Limb (tissue), 2 donors: ENCODE results near the gene MXRA7.
"Not testable (repeated sequence)": the region's sequence is repeated elsewhere in the genome, so short reads cannot be mapped to it uniquely, and the experiment has no call there.

Experiments used
- DNase-seq, 2 donors: peaks; one replicate each; pipeline ENCODE4 v3.0.0-alpha.2; 2016; ENCODE audit errors: extremely low spot score in 2 of 2

Gene MXRA7, protein sequence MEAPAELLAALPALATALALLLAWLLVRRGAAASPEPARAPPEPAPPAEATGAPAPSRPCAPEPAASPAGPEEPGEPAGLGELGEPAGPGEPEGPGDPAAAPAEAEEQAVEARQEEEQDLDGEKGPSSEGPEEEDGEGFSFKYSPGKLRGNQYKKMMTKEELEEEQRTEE

DNA sequence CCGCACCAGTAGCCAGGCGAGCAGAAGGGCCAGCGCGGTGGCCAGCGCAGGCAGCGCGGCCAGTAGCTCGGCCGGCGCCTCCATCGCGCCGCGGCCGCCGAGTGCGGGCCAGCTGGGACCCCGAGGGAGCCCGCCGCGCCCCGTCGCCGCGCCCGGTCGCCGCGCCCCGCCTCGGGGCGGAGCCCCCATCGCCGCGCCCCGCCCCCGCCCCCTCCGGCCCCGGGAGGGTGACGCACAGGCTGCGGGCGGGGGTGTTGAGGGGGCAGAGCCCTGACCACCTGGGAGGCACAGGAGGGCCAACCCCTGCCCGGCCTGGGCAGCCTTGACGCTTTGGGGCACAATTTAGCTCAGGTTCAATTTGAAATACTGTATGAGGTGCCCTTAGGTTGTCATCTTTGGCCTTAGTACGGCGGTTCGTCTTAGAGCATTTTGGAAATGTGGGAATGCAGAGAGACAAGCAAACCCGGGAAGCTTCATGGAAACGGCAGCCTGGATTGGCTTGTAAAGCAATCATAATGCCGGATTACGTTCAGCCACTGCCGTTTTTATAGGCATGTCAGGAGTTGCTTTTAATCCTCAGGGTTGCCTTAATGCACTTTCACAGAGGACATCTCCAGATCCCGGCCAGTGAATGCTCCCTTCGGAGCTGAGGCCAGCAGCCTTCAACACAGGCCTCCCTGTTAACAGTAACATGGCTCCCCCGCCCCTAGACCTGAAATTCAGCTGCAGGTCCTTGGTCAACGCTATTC is at the start of gene MXRA7:
TSS of gene MXRA7 (minus strand) at position 103 of the 749 bp plus-strand sequence. CDS start at position 84, 19 bp downstream.
- peak in 1 of 2 donors; percentile 88 for DNase-seq

DNA sequence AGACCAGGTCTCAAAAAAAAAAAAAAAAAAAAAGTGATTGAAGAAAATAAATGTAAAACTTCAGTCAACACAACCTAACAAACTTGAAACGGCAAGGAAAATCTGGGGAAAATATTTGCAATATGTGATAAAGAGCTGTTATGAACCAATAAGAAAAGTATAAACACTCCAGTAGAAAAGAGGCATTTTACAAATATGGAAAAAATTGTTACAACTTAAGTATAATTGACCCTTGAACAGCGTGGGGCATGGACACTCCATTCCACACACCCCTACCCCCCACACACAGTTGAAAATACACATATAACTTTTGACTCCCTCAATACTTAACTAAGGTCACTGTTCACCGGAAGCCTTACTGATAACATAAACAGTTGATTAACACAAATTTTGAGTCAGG is 47.8 kb upstream of the MXRA7 start:
- DNase-seq, result no peak

DNA sequence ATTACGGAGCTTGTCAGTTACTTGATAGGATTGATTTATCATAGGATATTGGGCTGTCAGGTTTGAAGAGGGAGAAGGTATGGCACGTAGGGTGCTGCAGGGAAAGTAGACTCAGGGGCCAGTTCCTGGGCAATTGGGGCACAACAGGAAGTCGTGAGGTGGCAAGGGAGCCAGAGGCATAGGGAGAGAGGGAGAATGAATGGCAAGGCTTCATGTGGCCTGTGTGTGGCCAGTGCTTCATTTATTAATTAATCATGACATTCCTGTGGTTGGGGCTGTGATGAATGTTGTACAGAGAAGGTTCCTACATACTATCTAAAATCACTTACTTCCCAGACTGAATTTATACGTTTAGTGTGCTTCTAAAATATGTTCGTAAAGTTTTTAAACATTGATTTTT is 46.5 kb upstream of the MXRA7 start:
- DNase-seq, result no peak

DNA sequence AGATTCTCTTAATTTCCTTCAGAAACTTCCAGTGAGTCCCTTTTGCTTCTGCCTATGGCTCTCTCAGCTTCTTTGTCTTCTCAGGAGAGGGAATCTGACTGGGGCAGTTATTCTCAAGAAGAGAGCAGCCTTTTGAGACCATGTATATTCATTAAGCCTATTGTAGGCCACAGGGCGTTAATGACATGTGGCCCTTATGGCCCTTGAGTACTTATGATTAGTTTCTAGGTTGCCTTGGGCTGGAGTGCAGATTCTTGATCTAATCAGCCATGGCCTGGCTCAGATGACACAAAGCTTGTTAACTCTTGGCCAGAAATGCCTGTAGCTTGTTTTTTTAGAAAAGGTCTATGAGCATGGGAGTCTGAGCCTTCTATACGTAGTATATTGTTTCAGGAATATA is 44.5 kb upstream of the MXRA7 start:
- no peak for DNase-seq

DNA sequence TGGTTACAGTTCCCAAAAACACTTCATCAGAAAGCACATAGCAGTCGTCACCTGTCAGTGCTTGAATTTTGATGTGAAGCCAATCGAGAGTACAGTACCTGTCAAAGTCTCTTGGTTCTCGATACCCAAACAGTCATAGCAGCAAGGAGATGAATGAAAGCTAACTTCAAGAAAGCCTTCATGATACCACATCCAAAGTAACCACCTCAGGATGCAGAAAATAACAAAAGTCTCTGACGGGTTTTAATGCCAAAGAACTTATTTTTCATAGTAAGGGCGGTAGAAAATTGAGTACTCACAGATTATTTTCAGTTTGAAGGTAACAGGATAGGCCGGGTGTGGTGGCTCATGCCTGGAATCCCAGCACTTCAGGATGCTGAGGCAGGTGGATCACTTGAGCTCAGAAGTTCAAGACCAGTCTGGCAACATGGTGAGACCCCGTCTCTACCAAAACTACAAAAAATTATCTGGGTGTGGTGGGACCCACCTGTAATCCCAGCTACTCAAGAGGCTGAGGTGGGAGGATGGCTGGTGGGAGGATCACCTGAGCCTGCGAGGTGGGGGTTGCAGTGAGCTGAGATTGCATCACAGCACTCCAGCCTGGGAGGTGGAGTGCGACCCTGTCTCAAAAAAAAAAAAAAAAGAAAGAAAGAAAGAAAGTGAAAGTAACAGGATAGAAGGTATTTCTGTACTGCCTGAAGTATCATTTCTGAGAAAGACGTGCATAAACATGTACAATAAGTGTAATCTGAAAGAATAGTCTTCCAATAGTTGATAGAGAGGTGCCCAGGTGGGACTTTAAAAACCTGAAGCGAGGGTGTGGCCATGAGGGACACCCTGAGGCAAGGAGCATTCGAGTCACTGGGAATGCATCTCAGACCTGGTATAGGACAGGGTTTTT is 42.5 kb upstream of the MXRA7 start:
- no peak for DNase-seq

DNA sequence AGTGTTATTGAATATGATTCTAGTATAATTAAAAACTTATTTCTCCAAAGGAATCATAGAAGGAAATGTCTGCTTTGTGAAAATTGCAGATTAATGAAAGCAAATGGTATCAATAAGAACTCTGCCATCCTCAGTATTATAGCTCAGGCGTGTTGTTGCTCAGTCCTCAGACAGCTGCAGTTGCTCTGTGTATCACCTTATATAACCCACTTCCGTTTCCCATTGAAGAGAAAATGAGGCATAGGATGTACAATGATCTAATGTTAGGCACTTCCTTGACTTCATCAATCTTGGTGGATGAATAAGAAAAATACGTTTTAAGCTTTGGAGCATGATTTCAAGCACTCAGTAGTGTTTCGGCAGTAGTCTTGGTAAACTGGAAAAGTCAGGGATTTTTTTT is 41.2 kb upstream of the MXRA7 start:
- DNase-seq, result no peak

DNA sequence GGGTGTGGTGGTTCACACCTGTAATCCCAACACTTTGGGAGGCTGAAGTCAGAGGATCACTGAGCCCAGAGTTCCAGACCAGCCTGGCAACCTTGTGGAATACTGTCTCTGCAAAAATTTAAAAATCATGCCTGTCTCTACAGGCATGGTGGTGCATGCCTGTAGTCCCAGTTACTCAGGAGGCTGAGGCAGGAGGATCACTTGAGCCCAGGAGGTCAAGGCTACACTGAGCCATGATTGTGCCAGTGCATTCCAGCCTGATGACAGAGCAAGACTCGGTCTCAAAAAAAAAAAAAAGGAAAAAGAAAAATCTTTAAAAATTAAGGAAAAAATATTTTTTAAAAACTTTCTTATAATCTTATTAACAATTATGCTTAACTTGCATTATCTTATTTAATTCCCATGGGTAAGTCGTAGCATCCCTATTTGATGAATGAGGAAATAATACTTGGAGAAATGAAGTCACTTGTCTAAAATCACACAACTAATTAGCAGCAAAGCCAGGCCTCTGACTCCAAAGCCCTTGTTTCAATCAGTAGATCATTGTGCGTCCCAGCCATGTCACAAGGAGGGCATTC is 40.7 kb upstream of the MXRA7 start:
- no peak for DNase-seq

DNA sequence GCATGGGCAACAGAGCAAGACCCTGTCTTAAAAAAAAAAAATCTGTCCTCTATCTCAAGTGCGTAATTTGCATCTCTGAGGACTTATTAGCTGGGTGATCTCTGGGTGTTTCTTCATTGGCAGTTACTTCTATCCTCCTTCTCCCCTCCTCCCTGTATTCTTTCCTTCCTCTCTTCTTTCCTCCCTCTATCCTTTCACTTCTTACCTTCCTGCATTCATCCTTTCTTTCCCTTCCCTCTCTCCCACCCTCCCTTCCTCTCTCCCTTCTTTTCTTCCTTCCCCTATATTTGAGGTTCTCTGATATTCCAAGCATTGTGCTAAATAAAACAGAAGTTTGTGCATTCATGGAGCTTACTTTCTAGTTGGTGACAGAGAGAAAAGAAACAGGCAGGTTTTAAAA is 37.9 kb upstream of the MXRA7 start:
- no peak for DNase-seq

DNA sequence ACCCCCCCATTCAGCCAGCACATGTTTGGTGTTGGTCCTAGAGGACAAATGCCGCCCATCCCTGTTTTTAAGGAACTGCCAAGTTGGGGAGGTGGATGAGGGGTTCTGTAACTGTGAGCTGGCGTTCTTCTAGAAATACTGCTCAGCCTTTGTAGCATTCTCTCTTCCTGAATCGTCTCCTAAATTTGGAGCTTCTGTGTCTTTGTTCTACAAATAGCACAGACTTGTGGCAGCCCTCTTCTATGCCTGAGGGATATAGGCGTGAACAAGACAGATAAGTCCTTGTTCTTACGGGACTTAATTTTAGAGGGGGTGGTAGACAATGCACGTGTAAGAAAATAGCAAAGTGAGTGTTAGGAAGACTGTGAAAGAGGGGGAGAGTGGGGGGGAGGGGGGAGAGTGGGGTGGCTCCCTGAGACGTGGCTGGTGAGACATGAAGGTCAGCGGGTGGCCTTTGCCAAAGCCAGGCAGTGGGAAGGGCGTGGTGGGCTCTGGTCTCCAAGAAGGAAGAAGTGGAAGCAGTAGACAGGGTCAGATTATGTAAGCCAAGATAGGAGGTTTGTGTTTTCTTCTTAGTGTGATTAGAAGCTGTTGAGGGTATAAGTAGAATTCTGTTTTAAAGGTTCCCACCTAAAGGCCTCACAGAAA is 37.1 kb upstream of the MXRA7 start:
- no peak for DNase-seq

DNA sequence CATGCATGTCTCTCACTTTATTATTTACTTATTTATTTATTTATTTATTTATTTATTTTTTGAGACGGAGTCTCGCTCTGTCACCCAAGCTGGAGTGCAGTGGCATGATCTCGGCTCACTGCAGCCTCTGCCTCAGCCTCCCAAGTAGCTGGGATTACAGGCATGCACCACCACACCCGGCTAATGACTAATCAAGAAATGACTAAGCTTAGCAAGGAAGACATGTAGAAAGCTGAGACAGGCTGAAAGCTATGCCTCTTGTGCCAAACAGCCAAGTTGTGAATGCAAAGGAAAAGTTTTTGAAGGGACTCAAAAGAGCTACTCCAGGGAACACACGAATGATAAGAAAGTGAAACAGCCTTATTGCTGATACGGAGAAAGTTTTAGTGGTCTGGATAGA is 35.0 kb upstream of the MXRA7 start:
- not testable (repeated sequence) for DNase-seq

DNA sequence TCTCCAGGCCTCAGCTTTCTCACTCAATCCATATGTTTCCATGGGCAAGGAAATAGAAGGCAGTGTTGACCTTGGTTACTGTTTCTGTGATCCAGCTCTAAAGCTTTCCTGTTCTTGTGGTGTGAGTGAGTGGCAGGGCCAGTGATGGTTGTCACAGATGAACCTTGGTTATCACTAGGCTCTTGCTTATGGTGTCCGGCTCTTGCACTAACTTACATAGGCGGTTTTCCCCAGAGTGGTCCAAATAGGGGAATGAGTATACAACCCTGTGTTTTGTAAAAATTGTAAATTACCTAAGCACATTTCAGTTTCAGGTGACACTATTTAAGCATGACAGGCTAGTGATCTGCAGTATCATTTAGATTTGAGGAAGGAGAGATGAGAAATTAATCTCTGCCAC is 34.0 kb upstream of the MXRA7 start:
- DNase-seq, result no peak

DNA sequence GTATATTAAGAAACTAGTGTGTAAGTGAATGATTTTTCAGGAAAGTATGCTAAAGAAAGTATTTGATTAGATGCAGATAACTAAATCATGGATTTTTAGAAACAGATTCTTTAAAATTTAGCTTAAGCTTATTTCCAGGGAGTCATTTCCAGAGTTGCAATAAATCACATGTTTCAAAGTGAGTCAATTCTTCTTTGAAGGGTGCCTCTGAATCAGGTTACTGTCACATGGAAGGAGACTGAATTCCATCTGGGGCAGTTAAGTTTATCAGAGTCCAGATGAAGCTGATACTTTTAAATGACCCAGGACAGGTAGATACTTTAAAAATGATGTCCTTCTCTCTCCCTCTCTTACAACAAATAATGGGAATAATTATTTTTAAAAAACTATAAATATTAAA is 32.2 kb upstream of the MXRA7 start:
- no peak for DNase-seq

DNA sequence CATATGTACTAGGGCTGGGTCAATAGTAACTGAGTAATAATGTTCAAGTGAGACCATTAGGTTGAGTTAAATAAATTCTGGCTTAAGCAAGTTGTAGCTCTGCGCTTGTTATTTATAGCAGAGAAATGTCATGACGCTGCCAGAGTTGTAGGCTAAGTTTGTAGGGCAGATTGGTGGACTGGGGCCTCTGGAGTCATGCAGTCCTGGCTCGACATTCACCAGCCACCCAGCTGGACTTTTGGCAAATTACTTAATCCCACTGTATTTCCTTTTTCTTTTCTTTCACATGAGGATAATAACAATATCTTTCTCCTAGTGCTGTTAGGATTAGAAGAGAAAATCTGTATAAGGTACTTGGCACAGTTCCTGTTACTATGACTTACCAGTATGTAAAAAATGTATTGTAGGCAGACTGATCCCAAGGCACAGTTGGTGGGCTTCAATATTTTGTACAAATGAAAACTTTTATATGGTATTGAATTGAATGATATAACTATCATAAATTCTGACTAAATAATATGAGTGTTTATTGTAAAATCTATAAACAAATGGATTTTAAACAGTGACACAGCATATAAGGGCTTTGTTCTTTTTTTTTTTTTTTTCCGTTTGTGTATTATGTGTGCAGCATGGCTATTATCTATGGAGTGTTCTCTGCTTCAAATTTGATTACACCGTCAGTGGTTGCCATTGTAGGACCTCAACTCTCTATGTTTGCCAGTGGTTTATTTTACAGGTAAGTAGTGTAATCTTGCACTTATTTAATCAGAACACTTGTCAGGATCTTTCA is 29.8 kb upstream of the MXRA7 start:
- DNase-seq, result peak in 1 of 2 donors; percentile 38

DNA sequence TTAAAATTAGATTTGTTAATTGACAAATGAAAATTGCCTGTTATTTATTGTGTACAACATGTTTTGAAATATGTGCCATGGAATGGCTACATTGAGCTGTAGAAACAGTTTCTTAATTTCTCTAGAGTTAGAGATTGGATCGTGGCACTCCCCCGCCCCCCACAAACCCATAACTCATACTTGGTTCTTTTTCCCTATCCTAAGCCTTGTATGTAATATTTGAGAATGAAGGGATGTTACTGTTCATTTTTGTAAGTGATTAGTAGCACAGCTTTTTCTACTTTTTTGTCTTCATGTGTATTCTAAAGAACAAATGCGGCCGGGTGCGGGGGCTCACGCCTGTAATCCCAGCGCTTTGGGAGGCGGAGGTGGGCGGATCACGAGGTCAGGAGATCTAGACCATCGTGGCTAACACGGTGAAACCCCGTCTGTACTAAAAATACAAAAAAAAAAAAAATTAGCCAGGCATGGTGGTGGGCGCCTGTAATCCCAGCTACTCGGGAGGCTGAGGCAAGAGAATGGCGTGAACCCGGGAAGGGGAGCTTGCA is 28.9 kb upstream of the MXRA7 start:
- not testable (repeated sequence) for DNase-seq

DNA sequence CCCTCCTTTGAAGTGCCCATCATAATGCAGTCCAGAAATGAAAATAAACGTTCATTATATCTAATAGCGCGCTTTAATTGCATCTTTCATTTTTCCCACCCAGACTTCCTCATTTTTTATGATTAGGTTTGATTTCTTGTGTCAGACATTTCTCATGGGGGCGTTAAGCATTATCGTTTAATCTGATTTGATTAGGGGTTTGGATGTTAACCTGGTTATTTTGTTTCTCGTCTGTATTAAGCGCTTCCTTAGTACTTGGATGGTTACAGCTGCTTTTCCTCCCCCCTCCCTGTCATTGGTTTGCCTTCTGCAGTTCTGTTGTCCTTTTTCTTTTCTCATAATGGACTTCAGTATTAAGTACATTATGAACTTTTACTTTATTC is 27.7 kb upstream of the MXRA7 start:
- no peak for DNase-seq

DNA sequence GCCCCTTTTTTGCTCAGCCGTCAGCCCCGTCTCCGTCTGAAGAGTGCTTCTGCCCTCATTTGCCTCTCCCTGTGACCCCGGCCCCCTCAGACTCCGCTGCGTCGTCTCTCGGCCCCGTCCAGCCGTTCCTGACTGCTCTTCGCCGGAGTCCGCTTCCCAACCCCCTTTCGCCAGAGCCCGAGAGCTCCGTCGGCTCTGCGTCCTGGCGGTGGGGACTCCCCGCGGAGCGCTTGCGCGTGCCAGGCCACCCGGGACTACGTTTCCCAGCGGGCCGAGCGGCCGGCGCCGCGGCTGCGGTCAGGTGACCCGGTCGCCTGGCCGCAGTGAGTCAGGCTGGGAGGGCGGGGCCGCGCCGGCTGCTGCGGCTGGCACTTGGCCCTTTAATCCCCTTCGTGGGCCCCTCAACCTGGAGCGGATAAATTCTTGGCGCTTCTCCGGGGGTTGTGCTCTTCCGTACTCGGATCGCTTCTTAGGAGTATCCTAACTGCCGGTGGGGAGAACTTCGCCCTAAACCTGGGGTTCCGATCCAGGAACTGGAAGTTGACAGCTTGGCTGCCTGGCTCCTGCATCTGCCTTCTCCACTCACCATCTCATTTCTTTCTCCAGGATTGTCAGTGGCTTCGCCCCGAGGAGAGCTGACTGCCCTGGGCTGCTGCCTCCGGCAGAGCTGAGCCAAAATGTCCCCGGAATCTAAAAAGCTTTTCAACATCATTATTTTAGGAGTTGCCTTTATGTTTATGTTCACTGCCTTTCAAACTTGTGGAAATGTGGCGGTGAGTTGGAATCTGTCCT is 27.1 kb upstream of the MXRA7 start, which contains the start of gene MFSD11:
TSS of gene MFSD11 (plus strand) at position 444 of the 792 bp plus-strand sequence. CDS start at position 678, 234 bp downstream.
- DNase-seq, result peak; percentile 95 to 96

DNA sequence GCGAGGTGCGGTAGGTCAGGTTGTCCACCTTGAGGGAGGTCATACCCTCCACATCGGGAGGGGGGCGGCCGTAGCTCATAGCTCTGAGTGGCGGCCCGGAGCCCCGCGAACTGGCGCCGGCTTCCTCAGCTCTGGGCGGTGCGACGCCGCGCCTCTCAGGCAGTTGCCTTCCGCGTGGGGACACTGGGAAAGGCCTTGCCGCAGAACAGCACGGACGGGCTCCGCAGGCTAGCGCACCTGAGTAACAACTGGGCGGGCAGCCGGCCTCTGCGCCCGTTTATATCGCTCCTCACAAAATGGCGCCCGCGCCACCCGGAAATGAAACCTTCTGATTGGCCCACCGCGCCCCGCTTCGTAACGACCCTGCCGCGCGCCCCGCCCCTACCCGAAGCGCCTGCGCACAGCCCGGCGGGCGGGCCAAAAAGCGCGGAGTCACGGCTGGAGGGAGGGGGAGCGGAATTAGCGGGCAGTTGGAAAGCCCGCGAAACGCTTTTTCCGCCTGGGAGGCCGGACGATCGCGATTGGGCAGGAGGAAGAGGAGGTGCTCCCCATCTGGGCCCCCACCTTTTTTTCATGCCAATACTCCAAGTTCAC is 26.4 kb upstream of the MXRA7 start, which contains the start of gene SRSF2:
TSS of gene SRSF2 (minus strand) at position 250 of the 594 bp plus-strand sequence. CDS start at position 79, 171 bp downstream.
- DNase-seq, result peak; percentile 98 to 99

DNA sequence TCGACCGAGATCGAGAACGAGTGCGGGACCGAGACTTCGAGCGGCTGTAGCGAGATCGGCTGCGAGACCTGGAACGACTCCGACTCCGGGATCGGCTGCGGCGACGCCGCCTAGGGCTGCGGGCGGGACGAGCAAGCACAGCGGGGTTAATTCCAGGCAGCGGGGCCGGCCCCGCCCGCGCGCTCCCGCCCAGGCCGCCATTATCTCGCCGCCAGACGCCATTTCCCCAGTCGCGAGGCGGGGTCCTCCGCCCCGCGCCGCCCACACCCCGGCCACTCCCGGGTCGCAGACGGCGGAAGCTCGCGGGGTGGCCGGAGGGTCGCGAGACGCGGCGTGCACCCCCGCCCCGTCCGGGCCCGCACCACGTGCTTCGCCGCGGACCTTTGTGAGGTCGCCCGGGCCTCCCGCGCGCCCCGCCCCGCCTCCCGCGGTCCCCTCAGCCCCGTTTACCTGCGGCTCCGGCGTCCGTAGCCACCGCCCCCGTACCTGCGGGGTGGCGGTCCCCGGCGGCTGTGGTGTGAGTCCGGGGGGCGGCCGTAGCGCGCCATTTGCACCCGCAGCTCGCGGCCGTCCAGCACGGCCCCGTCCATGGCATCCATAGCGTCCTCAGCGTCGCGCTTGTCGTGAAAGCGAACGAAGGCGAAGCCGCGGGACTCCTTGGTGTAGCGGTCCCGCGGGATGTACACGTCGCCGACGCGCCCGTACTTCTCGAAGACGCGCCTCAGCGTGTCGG is 25.8 kb upstream of the MXRA7 start:
- DNase-seq, result peak; percentile 71 to 88
